ENCODE measurements around the gene OPTC. TPM values are rescaled to one million over a fixed set of nuclear protein-coding genes. Genes with fewer than 3 reads are reported as not detected.
A peak's percentile ranks its signal among the peaks of the same experiment; 100 is the strongest.

The OPTC gene
- total RNA-seq, 2 experiments from 2014 or later = not detected

DNA sequence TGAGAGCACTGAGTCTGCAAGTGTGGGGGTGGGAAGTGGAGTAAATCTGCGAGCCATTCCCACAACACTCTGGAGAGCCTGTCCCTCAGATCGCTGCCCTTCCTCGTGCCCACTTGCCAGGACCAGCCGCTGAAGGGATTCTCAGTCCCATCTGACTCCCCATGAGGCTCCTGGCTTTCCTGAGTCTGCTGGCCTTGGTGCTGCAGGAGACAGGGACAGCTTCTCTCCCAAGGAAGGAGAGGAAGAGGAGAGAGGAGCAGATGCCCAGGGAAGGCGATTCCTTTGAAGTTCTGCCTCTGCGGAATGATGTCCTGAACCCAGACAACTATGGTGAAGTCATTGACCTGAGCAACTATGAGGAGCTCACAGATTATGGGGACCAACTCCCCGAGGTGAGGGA, 1.9 kb downstream of the OPTC start:
- ChIA-PET POLR2A (no interaction called here), CTCF (interaction anchor here (2.0 kb wide), 1 partner anchor 8 kb away, joined by 7 read pairs; no protein-coding TSS in a partner anchor)
- ATAC-seq (no peak), DNase-seq (no peak)
- no peaks in the 10 kb centered on the region for H3K27me3 Mint-ChIP-seq
- H3K27ac Mint-ChIP-seq = no peak overlapping the region
- no peaks in the 10 kb centered on the region for H3K36me3 Mint-ChIP-seq (ENCODE audit: low read depth)
- no peaks in the 10 kb centered on the region for H3K4me1 Mint-ChIP-seq
- no peak overlapping the region for H3K4me3 Mint-ChIP-seq
- intact Hi-C loops (cut with DNase I, micrococcal nuclease) = no loop called here
- no peaks in the 10 kb centered on the region for H3K9me3 Mint-ChIP-seq (ENCODE audit: low read depth)

DNA sequence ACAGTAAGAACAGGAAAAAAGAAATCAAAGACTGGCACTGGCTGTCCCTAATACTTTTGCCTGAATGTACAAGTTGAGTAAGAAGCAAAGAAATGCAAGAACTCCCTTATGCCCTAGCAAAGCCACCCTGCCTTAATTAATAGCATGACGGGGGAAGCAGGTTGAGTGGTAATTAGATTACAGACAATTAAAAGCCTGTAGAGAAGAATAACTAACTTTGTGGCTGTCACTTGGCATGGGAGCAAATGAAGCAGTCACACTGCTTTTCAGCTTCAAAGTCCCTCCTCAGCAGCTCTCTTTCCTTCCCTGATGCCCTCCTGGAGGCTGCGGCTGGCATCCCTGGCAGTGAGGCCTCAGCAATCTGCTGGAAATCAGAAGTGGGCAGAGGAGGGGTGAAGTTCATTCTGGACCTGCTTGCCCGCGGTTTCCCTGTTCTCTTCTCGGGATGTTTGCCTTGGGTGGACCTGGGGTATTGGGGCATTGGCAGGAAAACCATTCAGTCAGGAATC, 3.4 kb downstream of the OPTC start:
- POLR2A ChIA-PET = no interaction called here
- Mint-ChIP-seq H3K36me3 (ENCODE audit: low read depth) (no peaks in the 10 kb centered on the region), H3K27ac (no peak overlapping the region), H3K4me3 (no peak overlapping the region), H3K4me1 (no peaks in the 10 kb centered on the region), H3K9me3 (ENCODE audit: low read depth) (no peaks in the 10 kb centered on the region), H3K27me3 (no peaks in the 10 kb centered on the region)
- intact Hi-C loops (cut with DNase I, micrococcal nuclease) = no loop called here
- ATAC-seq = no peak
- DNase-seq = no peak
- CTCF ChIA-PET = interaction anchor here (1.2 kb wide), 1 partner anchor 268 kb away, joined by 4 read pairs; the partner anchor contains the start of gene LAX1

DNA sequence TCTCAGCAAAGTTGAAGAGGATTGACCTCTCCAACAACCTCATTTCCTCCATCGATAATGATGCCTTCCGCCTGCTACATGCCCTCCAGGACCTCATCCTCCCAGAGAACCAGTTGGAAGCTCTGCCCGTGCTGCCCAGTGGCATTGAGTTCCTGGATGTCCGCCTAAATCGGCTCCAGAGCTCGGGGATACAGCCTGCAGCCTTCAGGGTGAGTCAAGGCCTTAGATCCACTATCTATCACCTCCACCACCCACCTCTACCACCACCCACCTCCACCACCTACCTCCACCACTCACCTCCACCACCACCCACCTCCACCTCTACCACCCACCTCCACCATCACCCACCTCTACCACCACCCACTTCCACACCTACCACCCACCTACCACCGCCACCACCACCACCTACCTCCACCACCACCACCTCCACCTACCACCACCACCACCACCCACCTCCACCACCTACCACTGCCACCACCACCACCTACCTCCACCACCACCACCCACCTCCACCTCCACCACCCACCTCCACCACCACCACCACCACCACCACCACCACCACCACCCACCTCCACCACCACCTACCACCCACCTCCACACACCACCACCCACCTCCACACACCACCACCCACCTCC, 5.8 kb downstream of the OPTC start:
- intact Hi-C loops (cut with DNase I, micrococcal nuclease) = no loop called here
- H3K4me3 Mint-ChIP-seq = no peak overlapping the region
- POLR2A ChIA-PET = no interaction called here
- H3K27ac Mint-ChIP-seq = no peak overlapping the region
- H3K9me3 Mint-ChIP-seq (ENCODE audit: low read depth) = no peaks in the 10 kb centered on the region
- ATAC-seq = no peak
- no peak for DNase-seq
- H3K27me3 Mint-ChIP-seq = peaks cover 2% of the 10 kb centered on the region
- no peaks in the 10 kb centered on the region for H3K36me3 Mint-ChIP-seq (ENCODE audit: low read depth)
- CTCF ChIA-PET = interaction anchor here (1.3 to 1.8 kb wide), 4 partner anchors 12 to 202 kb away, joined by 3 to 13 read pairs (median 8); no protein-coding TSS in a partner anchor
- H3K4me1 Mint-ChIP-seq = peaks cover 3% of the 10 kb centered on the region

DNA sequence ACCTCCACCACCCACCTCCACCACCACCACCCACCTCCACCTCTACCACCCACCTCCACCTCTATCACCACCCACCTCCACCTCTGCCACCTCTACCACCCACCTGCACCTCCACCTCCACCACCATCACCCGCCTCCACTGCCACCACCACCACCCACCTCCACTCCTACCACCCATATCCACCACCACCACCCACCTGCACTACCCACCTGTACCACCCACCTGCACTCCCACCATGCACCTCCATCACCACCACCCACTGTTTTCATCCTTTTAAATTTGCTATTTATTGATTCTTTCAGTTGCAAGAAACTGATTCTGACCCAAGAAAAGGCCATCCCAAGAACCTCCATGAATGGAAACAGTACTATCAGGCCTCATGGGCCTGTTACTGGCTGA, 6.3 kb downstream of the OPTC start:
- ChIA-PET POLR2A (no interaction called here), CTCF (interaction anchor here (1.6 kb wide), 1 partner anchor 202 kb away, joined by 13 read pairs; no protein-coding TSS in a partner anchor)
- Mint-ChIP-seq H3K4me3 (no peak overlapping the region), H3K27ac (no peak overlapping the region), H3K4me1 (peaks cover 4% of the 10 kb centered on the region), H3K9me3 (ENCODE audit: low read depth) (no peaks in the 10 kb centered on the region), H3K27me3 (peaks cover 2% of the 10 kb centered on the region), H3K36me3 (ENCODE audit: low read depth) (no peaks in the 10 kb centered on the region)
- no peak for ATAC-seq
- no peak for DNase-seq
- intact Hi-C loops (cut with DNase I, micrococcal nuclease) = no loop called here

DNA sequence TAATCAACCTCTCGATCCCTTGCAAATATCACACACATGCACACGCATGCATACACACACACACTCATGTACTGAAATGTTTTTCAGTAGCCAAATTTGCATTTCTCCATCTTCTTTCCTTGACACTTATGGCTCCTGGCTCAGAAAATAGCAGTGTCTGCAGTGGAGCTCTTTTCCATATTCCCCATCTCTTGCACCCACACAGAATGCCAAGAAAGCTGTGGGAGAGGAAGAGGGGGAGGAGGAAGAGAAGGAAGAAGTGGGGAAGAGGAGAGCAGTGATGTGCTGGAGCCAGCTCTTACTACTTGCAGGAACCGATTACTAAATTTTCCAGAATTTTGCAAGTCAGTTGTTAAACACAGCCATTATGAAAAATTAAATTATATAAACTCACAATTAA, 9.9 kb downstream of the OPTC start:
- H3K4me1 Mint-ChIP-seq = peaks cover 4% of the 10 kb centered on the region
- H3K36me3 Mint-ChIP-seq (ENCODE audit: low read depth) = no peaks in the 10 kb centered on the region
- H3K27ac Mint-ChIP-seq = no peak overlapping the region
- H3K4me3 Mint-ChIP-seq = no peak overlapping the region
- ChIA-PET CTCF (interaction anchor here (0.6 to 7.6 kb wide), 28 partner anchors 9 to 789 kb away, joined by 3 to 134 read pairs (median 4); partner anchors contain the start of gene LAX1), POLR2A (no interaction called here)
- H3K9me3 Mint-ChIP-seq (ENCODE audit: low read depth) = no peaks in the 10 kb centered on the region
- intact Hi-C loops (cut with DNase I, micrococcal nuclease) = loop anchor here (1.0 to 2.0 kb wide), 3 partner anchors 121 to 198 kb away; partner anchors contain the start of gene ATP2B4 (in 1 of the 2)
- no peak for ATAC-seq
- no peak for DNase-seq
- peaks cover 2% of the 10 kb centered on the region for H3K27me3 Mint-ChIP-seq

DNA sequence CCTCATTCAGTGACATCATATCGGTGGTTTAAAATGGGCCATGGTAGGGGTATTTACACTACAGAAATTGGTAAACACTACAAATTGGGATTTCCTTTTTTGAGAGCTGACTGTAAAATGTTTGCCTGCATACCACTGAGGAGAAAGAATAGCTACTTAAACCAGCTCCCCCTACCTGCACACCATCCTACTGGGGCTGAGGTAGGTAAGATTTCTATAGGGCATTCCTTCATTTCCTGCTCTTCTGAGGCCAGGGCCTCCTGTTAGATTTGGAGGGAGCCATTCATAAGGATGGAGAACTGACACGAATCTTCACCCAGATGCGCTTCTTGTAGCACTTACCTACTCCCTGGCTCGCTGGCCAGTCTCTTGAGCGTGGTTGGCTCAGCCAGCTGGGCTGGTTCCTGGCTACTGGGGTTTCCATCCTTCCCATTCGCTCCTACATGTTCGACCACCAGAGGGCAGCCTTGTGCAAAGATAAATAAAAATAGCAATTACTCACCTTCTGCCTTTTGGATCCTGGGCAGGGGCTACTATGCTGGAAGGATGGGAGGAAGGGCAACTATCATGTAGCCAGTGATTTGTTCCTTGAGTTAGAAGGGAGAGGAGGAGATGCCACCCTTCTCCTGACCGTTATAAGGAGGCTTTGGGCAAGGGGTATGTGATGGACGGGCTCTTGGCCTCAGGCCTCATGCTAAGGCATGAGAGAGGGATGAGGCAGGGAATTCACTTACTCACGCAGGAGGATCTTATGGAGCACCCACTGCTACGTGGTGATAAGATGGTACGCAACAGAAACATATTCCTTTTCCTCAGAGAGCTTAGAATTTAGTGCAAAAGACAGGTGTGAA, 10.7 kb downstream of the OPTC start:
- Mint-ChIP-seq H3K27ac (no peak overlapping the region), H3K4me3 (no peak overlapping the region), H3K4me1 (peaks cover 4% of the 10 kb centered on the region), H3K27me3 (peaks cover 2% of the 10 kb centered on the region), H3K9me3 (ENCODE audit: low read depth) (no peaks in the 10 kb centered on the region), H3K36me3 (ENCODE audit: low read depth) (no peaks in the 10 kb centered on the region)
- ChIA-PET CTCF (interaction anchor here (0.6 to 7.6 kb wide), 32 partner anchors 9 to 789 kb away, joined by 3 to 134 read pairs (median 5); partner anchors contain the start of gene LAX1), POLR2A (interaction anchor here (1.0 kb wide), 1 partner anchor 198 kb away, joined by 3 read pairs; no protein-coding TSS in a partner anchor)
- DNase-seq = peak; percentile 83
- intact Hi-C loops (cut with DNase I, micrococcal nuclease) = loop anchor here (1.0 to 2.0 kb wide), 3 partner anchors 120 to 198 kb away; partner anchors contain the start of gene ATP2B4 (in 1 of the 2)
- peak; percentile 75 for ATAC-seq

DNA sequence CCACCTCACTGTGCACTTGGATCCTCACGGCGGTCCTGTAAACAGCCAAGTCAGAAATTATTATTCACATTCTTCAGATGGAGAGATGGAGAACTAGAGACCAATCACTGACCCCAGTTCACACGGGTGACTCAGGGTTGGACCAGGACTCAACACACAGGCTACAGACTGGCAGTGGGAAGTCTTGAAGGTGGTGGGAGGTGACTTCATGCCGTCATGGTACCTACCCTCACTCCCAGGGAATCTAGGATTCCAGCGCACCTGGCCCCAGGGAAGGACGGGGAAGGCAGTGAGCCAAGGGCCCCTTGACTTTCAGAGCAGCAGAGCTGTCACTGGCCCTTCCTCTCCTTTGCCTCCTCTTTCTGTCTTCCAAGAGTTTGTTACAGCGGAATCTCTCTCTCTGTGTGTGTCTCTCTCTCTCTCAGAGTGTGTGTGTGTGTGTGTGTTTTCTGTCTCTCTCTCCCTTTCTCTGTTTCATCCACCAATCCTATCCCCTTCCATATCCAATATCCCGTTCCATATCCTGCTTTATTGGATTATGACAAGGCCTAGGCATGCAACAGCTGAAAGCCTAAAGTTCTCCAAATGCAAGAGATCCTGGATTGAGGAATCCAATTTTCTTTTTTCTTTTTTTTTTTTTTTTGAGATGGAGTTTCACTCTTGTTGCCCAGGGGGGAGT, 11.7 kb downstream of the OPTC start:
- CTCF ChIA-PET = interaction anchor here (0.7 to 7.6 kb wide), 9 partner anchors 64 to 246 kb away, joined by 3 to 134 read pairs (median 5); no protein-coding TSS in a partner anchor
- intact Hi-C loops (cut with DNase I, micrococcal nuclease) = loop anchor here (2.0 kb wide), 2 partner anchors 119 to 121 kb away; partner anchors contain the start of gene ATP2B4 (in 1 of the 2)
- no peaks in the 10 kb centered on the region for H3K36me3 Mint-ChIP-seq (ENCODE audit: low read depth)
- H3K4me3 Mint-ChIP-seq = no peak overlapping the region
- POLR2A ChIA-PET = interaction anchor here (1.0 kb wide), 1 partner anchor 197 kb away, joined by 3 read pairs; no protein-coding TSS in a partner anchor
- H3K9me3 Mint-ChIP-seq (ENCODE audit: low read depth) = no peaks in the 10 kb centered on the region
- H3K4me1 Mint-ChIP-seq = peaks cover 4% of the 10 kb centered on the region
- DNase-seq (no peak), ATAC-seq (no peak)
- H3K27me3 Mint-ChIP-seq = peaks cover 2% of the 10 kb centered on the region
- no peak overlapping the region for H3K27ac Mint-ChIP-seq

DNA sequence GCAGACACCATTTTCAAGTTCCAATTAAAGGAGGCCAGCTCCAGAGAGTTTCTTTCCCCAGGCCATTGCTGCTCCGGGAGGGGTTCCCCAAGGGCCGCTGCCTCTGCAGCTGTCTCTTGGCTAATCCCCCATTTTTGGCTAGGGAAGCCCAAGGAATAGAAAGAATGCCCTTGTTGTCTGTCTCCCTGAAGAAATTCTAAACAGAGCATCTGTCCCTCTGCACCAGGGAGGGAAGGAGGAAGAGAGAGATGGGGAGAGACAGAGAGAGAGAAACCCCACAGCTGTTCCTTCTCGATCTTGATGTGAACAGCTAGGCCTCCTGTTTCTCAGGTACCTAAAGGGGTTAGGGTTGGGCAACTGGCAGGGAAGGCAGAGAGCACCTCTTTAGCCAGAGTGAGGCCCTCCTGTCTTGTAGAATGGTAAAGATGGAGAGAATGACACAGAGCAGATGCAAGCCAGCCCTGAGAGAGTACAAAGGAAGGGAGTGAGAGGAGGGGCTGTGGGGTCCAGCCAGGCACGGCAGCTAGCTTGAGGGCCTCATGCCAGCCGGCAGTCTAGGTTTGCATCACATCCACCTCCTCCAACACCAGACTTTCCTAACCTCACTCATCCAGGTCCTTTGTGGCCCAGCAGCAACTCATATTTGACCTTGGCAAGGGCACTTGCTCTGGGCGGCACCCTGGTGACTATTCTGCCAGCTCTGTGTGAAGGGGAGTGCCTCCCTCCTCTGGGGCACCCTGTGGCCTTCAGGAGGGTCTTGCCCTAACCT, 13.1 kb downstream of the OPTC start:
- peaks cover 7% of the 10 kb centered on the region for H3K4me1 Mint-ChIP-seq
- POLR2A ChIA-PET = interaction anchor here (0.7 kb wide), 1 partner anchor 246 kb away, joined by 6 read pairs; no protein-coding TSS in a partner anchor
- CTCF ChIA-PET = interaction anchor here (0.6 to 7.6 kb wide), 4 partner anchors 119 to 381 kb away, joined by 3 to 134 read pairs (median 8); partner anchors contain the start of gene ATP2B4
- DNase-seq (no peak), ATAC-seq (no peak)
- no peaks in the 10 kb centered on the region for H3K9me3 Mint-ChIP-seq (ENCODE audit: low read depth)
- H3K27me3 Mint-ChIP-seq = peaks cover 2% of the 10 kb centered on the region
- intact Hi-C loops (cut with DNase I, micrococcal nuclease) = no loop called here
- peak overlapping the region; percentile 2 for H3K27ac Mint-ChIP-seq
- no peaks in the 10 kb centered on the region for H3K36me3 Mint-ChIP-seq (ENCODE audit: low read depth)
- H3K4me3 Mint-ChIP-seq = no peak overlapping the region

DNA sequence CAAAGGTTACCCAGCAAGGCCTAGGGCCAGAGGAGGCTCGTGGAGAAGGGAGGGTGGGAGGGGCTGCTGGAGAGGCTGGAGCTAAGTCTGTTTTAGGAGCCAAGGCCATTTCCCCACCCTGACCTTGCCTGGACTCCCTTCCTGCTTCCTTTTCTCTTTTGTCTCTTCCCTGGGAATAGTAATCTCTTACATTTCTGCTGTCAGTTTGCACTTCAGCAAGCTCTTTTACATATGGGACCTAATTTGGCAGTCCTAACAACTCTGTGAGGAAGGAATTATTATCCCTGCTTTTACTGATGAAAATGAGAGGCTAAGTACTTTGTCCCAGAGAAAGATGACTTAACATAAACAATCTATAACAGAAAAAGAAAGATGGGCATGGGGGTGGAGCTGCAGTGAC, 13.8 kb downstream of the OPTC start:
- no peaks in the 10 kb centered on the region for H3K36me3 Mint-ChIP-seq (ENCODE audit: low read depth)
- peaks cover 14% of the 10 kb centered on the region for H3K4me1 Mint-ChIP-seq
- no peak for ATAC-seq
- no peak overlapping the region for H3K27ac Mint-ChIP-seq
- DNase-seq = no peak
- no peak overlapping the region for H3K4me3 Mint-ChIP-seq
- H3K27me3 Mint-ChIP-seq = peaks cover 2% of the 10 kb centered on the region
- POLR2A ChIA-PET = no interaction called here
- CTCF ChIA-PET = interaction anchor here (0.6 to 7.6 kb wide), 4 partner anchors 20 to 195 kb away, joined by 3 to 134 read pairs (median 9); partner anchors contain the start of gene ATP2B4
- no peaks in the 10 kb centered on the region for H3K9me3 Mint-ChIP-seq (ENCODE audit: low read depth)
- intact Hi-C loops (cut with DNase I, micrococcal nuclease) = no loop called here

DNA sequence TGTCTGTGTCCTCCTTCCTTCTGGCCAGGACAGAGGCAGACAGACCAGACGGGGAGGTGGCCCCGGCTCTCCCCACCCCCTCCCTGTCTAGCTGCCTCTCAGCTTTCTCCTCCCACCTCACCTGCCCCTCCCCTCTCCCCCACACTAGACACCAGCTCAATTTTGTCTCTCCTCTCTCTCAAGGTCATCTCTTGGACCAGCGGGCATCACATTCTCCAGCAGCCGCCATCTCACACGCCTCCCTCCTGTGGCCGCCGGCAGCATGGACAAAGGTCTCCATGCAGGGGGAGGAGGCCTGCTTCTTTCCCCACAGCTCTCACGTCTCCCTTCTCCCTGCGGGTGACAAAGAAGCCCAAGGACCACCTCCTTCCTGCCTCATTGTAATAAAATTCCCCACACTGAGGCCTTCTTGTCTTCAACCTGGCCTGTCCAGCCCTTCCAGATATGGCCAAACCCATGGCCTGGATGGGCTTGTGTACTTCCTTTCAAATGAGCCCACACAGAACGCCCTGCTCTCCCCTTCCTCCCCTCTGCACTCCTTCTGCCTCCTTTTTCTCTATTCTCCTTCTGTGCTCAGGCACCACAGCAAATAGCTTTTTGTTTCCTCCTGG, 14.6 kb downstream of the OPTC start:
- POLR2A ChIA-PET = interaction anchor here (0.6 kb wide), 1 partner anchor 144 kb away, joined by 6 read pairs; no protein-coding TSS in a partner anchor
- Mint-ChIP-seq H3K4me3 (no peak overlapping the region), H3K27me3 (peaks cover 2% of the 10 kb centered on the region), H3K27ac (no peak overlapping the region), H3K36me3 (ENCODE audit: low read depth) (no peaks in the 10 kb centered on the region), H3K4me1 (peaks cover 22% of the 10 kb centered on the region), H3K9me3 (ENCODE audit: low read depth) (no peaks in the 10 kb centered on the region)
- ATAC-seq (no peak), DNase-seq (no peak)
- intact Hi-C loops (cut with DNase I, micrococcal nuclease) = no loop called here
- CTCF ChIA-PET = interaction anchor here (1.4 to 7.6 kb wide), 3 partner anchors 21 to 194 kb away, joined by 5 to 134 read pairs (median 13); partner anchors contain the start of gene ATP2B4
